ENCODE results near the gene RPL23.
A peak's percentile ranks its signal among the peaks of the same experiment; 100 is the strongest.

The RPL23 gene

GRCh38 chr17:38848557-38848891 is 5.0 kb downstream of the RPL23 start:
- Histone ChIP-seq H3K4me3 (ENCODE audit: insufficient read depth, low read depth, low read length) (no peak overlapping the region), H3K4me1 (ENCODE audit: control insufficient read depth, insufficient read depth, low read length) (peaks cover 7% of the 10 kb centered on the region), H3K27me3 (ENCODE audit: control insufficient read depth, insufficient read depth, low read length, poor library complexity, severe bottlenecking) (no peaks in the 10 kb centered on the region), H3K36me3 (ENCODE audit: control insufficient read depth, insufficient read depth, low read length) (peaks cover 42% of the 10 kb centered on the region), H3K27ac (ENCODE audit: insufficient read depth, low read depth, low read length, poor library complexity, severe bottlenecking) (no peak overlapping the region), H3K9me3 (ENCODE audit: control insufficient read depth, low read length) (no peaks in the 10 kb centered on the region)
- WGBS, 2 experiments, result 100% methylated on average over 1 of the region's 1 CpG

DNA sequence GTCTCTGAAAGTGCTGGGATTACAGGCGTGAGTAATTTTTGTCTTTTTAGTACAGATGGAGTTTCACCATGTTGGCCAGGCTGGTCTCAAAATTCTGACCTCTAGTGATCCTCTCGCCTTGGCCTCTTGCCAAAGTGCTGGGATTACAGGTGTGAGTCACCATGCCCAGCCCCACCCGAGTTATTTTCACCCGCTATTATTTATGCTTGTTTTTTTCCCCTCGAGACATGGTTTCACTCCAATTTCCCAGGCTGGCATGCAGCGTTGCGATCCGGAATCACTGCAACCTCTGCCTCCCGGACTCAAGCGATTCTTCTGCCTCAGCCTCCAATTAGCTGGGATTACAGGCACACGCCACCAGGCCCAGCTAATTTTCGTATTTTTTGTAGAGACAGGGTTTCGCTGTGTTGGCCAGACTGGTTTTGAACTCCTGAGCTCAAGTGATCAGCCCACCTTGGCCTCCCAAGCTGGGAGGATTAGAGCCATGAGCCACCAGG is 9.2 kb downstream of the RPL23 start:
- no peak overlapping the region for H3K27ac ChIP-seq (ENCODE audit: insufficient read depth, low read depth, low read length, poor library complexity, severe bottlenecking)
- no peaks in the 10 kb centered on the region for H3K9me3 ChIP-seq (ENCODE audit: control insufficient read depth, low read length)
- no peaks in the 10 kb centered on the region for H3K4me1 ChIP-seq (ENCODE audit: control insufficient read depth, insufficient read depth, low read length)
- H3K36me3 ChIP-seq (ENCODE audit: control insufficient read depth, insufficient read depth, low read length), result peaks cover 19% of the 10 kb centered on the region
- 85 to 90% methylated on average over 12 to 13 of the region's 13 CpGs for WGBS, 2 experiments
- H3K27me3 ChIP-seq (ENCODE audit: control insufficient read depth, insufficient read depth, low read length, poor library complexity, severe bottlenecking), result no peaks in the 10 kb centered on the region
- no peak overlapping the region for H3K4me3 ChIP-seq (ENCODE audit: insufficient read depth, low read depth, low read length)

- peak overlapping the region; percentile 84 for H3K4me3 ChIP-seq (ENCODE audit: insufficient read depth, low read depth, low read length)
- H3K36me3 ChIP-seq (ENCODE audit: control insufficient read depth, insufficient read depth, low read length), result no peaks in the 10 kb centered on the region
- WGBS, 2 experiments, result 92 to 94% methylated on average over 17 of the region's 17 CpGs
These were observed 27.7 kb downstream of the RPL23 start for GRCh38 chr17:38825762-38826247.

DNA sequence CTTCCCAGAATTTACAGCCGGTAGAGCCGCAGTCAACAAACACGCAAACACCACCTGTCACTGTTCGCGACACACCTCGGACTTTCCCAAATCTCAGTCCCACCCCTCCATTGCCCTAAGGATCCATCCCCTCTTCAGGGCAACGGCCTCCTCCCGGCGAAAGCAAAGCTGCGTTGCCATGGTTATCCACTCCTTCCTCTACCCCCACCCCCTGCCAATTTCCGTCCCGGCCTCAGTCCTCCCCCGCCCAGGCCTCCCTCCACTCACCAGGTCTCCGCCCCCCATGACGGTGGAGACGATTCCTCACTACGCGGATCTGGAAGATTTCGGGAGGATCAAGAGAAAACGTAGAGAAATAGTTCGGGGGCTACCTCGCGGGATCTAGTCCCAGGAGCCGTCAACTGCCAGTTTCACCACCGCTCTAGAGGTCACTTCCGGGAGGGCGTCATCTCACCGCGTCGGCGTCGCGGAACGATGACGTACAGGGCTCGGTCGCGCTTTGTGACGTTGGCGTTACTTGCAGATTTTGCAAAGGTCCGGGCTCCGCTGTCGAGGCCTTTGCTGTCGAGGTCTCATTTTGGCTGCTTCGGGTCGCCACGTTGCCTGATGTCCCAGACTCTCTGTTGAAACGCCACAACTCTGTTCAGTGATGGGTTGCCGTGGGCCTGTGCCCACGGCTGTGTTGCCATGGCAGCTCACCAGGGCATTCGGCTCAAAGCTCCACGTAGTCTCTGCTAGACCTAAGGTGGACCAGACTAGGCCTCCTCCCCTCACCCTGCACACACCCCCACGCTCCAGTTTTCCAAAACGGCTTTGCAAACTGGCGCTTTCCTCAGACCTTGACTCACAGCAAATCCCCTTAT is 28.4 kb downstream of the RPL23 start, which contains the start of gene CWC25:
Gene CWC25, minus strand, starts transcription at position 423 of the 863 bp plus-strand sequence. Its CDS starts 138 bp downstream, at position 285.
- WGBS, 2 experiments, result 4% methylated on average over 55 of the region's 55 CpGs
- Histone ChIP-seq H3K27me3 (ENCODE audit: control insufficient read depth, insufficient read depth, low read length, poor library complexity, severe bottlenecking) (no peaks in the 10 kb centered on the region), H3K4me3 (ENCODE audit: insufficient read depth, low read depth, low read length) (peak within 1 kb of the TSS; percentile 84), H3K36me3 (ENCODE audit: control insufficient read depth, insufficient read depth, low read length) (peaks cover 2% of the 10 kb centered on the region), H3K9me3 (ENCODE audit: control insufficient read depth, low read length) (no peaks in the 10 kb centered on the region), H3K4me1 (ENCODE audit: control insufficient read depth, insufficient read depth, low read length) (peaks cover 10% of the 10 kb centered on the region), H3K27ac (ENCODE audit: insufficient read depth, low read depth, low read length, poor library complexity, severe bottlenecking) (peak within 1 kb of the TSS; percentile 95)

More at GRCh38 chr17:38825762-38826247, 27.7 kb downstream of the RPL23 start:
- no peaks in the 10 kb centered on the region for H3K9me3 ChIP-seq (ENCODE audit: control insufficient read depth, low read length)
- H3K4me1 ChIP-seq (ENCODE audit: control insufficient read depth, insufficient read depth, low read length), result peaks cover 10% of the 10 kb centered on the region
- no peaks in the 10 kb centered on the region for H3K27me3 ChIP-seq (ENCODE audit: control insufficient read depth, insufficient read depth, low read length, poor library complexity, severe bottlenecking)
- peak overlapping the region; percentile 95 for H3K27ac ChIP-seq (ENCODE audit: insufficient read depth, low read depth, low read length, poor library complexity, severe bottlenecking)

DNA sequence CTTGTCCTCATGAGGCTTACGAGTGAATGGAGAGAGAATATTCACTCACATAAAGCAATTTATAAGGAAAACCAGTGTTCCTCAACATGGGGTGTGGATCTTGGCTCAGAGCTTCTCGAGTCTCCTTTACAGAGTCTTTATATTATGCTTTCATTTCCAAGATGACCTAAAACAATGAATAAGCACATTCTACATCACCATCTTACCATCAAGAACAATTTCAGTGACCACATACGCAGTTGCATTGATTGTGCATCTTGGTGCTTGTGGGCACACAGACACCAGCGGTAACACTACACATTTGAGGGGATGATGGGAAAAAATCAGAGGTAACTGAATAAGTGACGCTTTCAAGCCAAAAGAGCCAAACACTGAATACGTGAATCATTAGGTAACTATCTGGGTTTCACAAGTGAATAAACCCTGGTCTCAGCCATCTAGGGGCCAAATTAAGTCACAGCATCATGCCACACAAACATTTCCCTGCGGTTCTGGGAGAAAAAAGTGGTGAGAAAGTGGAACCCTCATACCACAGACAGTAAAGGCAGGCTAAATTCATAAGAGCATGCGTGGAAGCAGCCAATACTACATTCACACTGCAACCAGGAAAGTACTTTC is 37.8 kb downstream of the RPL23 start:
- Histone ChIP-seq H3K27ac (ENCODE audit: insufficient read depth, low read depth, low read length, poor library complexity, severe bottlenecking) (no peak overlapping the region), H3K4me3 (ENCODE audit: insufficient read depth, low read depth, low read length) (no peak overlapping the region), H3K27me3 (ENCODE audit: control insufficient read depth, insufficient read depth, low read length, poor library complexity, severe bottlenecking) (no peaks in the 10 kb centered on the region), H3K9me3 (ENCODE audit: control insufficient read depth, low read length) (no peaks in the 10 kb centered on the region), H3K36me3 (ENCODE audit: control insufficient read depth, insufficient read depth, low read length) (peaks cover 24% of the 10 kb centered on the region), H3K4me1 (ENCODE audit: control insufficient read depth, insufficient read depth, low read length) (no peaks in the 10 kb centered on the region)
- WGBS, 2 experiments, result 95% methylated on average over 7 to 8 of the region's 8 CpGs

DNA sequence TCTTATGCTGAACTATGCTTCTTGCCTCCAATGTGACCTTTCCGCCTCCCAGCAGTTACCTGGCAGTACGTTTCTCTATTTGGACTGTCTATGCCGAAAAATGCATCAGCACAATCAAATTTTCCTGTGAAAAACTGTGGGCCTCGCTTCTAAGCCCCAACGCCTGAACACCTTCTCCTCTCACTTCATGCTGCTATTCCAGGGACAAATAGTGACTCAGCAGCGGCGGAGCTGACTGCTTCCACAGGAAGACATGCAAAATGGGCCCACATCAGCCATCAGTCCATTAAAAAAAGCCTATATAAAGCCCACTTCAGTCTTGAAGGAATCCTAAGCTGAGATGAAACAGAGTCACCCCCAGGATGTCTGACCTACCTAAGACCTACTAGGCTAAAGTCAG is 43.7 kb downstream of the RPL23 start:
- H3K9me3 ChIP-seq (ENCODE audit: control insufficient read depth, low read length), result no peaks in the 10 kb centered on the region
- peaks cover 45% of the 10 kb centered on the region for H3K36me3 ChIP-seq (ENCODE audit: control insufficient read depth, insufficient read depth, low read length)
- no peak overlapping the region for H3K4me3 ChIP-seq (ENCODE audit: insufficient read depth, low read depth, low read length)
- H3K27ac ChIP-seq (ENCODE audit: insufficient read depth, low read depth, low read length, poor library complexity, severe bottlenecking), result no peak overlapping the region
- no peaks in the 10 kb centered on the region for H3K4me1 ChIP-seq (ENCODE audit: control insufficient read depth, insufficient read depth, low read length)
- WGBS, 2 experiments, result 94 to 95% methylated on average over 7 of the region's 7 CpGs
- H3K27me3 ChIP-seq (ENCODE audit: control insufficient read depth, insufficient read depth, low read length, poor library complexity, severe bottlenecking), result no peaks in the 10 kb centered on the region

DNA sequence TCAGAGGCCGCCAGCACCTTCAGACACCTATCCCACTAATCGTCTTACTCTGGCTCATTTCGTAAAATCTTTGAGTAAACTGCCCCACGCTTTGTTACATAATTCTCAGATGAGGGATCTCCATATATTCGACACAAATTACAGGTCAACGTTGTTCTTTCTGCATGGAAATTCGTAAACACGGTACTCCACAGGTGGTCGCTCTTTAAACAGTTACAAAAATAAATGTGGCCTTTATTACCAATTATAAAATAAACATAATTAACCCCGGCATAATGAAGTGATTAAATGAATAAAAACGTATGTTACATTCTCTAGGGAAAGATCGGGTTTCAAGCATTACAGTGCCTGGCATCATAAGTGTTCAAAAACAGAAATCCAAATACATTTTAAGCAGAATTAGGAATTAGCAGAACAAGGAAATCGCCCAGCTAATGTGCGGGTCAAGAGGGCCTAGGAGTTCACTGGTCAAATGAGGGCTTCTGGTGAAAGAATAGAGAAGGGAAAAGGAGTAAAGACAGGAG is 53.2 kb downstream of the RPL23 start:
- Histone ChIP-seq H3K4me3 (ENCODE audit: insufficient read depth, low read depth, low read length) (peak overlapping the region; percentile 91), H3K4me1 (ENCODE audit: control insufficient read depth, insufficient read depth, low read length) (peaks cover 14% of the 10 kb centered on the region), H3K9me3 (ENCODE audit: control insufficient read depth, low read length) (no peaks in the 10 kb centered on the region), H3K36me3 (ENCODE audit: control insufficient read depth, insufficient read depth, low read length) (peaks cover 16% of the 10 kb centered on the region), H3K27ac (ENCODE audit: insufficient read depth, low read depth, low read length, poor library complexity, severe bottlenecking) (no peak overlapping the region), H3K27me3 (ENCODE audit: control insufficient read depth, insufficient read depth, low read length, poor library complexity, severe bottlenecking) (no peaks in the 10 kb centered on the region)
- WGBS, 2 experiments, result 36% methylated on average over 13 of the region's 14 CpGs

DNA sequence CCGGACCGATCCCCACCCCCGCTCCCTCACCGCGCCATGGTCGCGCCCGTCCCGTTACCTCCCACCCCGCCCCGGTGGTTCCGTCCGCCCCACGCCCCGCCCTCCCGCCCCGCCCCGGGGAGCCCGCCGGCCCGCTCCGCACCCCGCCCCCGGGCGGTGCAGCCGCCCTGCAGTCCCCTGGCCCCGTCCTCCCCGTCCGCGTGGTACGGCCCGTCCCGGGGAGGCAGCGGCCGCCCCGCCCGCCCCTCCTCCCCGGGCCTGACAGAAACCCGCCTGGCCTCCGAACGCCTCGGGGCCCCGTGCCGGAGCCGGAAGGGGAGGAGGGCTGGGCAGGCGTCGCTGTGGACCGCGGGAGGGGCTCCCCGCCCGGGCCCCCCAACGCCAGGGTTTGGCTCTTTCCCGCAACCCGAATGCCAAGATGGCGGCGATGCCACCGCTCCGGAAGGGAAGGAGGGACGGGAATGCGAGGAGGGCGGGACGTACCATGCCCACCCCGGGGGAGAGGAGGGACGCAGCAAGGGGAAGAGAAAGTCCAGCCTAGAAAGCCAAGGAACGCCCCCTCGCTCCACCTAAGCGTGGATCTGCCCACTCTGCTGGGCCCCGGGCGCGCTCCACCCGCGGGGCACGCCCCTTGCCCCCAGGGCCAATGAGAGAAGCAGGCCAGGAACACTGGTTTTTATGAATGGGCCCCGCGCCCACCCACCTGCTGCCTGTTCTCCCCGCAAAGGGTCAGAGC is 53.9 kb downstream of the RPL23 start, which contains the start of gene PIP4K2B:
Gene PIP4K2B, minus strand, starts transcription at position 56 of the 736 bp plus-strand sequence. CDS start 132 bp downstream, outside the sequence.
- Histone ChIP-seq H3K4me3 (ENCODE audit: insufficient read depth, low read depth, low read length) (peak within 1 kb of the TSS; percentile 91), H3K9me3 (ENCODE audit: control insufficient read depth, low read length) (no peaks in the 10 kb centered on the region), H3K36me3 (ENCODE audit: control insufficient read depth, insufficient read depth, low read length) (peaks cover 16% of the 10 kb centered on the region), H3K4me1 (ENCODE audit: control insufficient read depth, insufficient read depth, low read length) (peaks cover 14% of the 10 kb centered on the region), H3K27ac (ENCODE audit: insufficient read depth, low read depth, low read length, poor library complexity, severe bottlenecking) (peak within 1 kb of the TSS; percentile 97), H3K27me3 (ENCODE audit: control insufficient read depth, insufficient read depth, low read length, poor library complexity, severe bottlenecking) (no peaks in the 10 kb centered on the region)
- 0% methylated on average over 73 to 76 of the region's 76 CpGs for WGBS, 2 experiments

DNA sequence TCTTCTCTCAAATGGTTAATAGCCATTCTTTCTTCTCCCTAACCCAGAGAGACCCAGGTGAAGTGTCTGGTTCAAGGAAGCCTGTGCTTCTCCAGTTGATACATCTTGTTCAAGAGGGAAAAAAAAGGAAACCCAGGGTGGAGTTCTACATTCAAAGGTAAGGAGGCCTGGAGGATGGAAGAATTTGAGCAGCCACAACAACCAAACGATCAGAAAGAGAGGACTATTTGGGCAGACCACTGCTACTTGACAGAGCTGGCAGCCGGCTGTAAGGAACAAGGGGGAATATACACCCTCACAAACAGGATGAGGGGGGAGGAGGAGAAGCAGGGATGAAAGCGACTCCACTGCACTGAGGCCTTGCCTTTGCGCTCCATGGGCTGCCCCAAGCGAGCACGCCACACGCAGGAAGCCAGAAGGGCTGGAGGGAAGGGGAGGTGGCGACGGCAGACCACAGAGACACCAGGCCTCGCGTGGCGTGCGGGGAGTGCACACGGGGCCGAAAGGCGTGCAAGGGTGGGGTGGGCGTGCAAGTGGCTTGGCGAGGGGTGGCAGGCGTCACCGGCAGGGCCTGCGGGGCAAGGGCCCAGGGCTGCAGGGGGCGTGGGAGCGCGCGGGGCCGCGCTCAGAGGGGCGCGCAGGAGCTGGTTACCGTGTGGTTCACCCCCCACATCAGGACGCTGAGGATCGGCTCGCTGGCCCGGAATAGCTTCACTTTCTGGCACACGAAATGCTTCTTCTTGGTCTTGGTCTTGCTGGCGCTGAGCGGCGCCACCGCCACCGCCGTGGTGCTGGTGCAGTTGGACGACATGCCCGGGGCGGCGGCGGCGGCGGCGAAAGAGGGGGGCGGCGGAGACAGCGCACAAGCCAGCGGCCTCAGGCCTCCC is 54.7 kb downstream of the RPL23 start:
- Histone ChIP-seq H3K4me3 (ENCODE audit: insufficient read depth, low read depth, low read length) (peak overlapping the region; percentile 91), H3K9me3 (ENCODE audit: control insufficient read depth, low read length) (no peaks in the 10 kb centered on the region), H3K4me1 (ENCODE audit: control insufficient read depth, insufficient read depth, low read length) (peaks cover 14% of the 10 kb centered on the region), H3K27ac (ENCODE audit: insufficient read depth, low read depth, low read length, poor library complexity, severe bottlenecking) (peak overlapping the region; percentile 38), H3K27me3 (ENCODE audit: control insufficient read depth, insufficient read depth, low read length, poor library complexity, severe bottlenecking) (no peaks in the 10 kb centered on the region), H3K36me3 (ENCODE audit: control insufficient read depth, insufficient read depth, low read length) (peaks cover 16% of the 10 kb centered on the region)
- 0 to 1% methylated on average over 53 of the region's 53 CpGs for WGBS, 2 experiments
